ENCODE measurements around the gene EVX2.

EVX2 gene

DNA sequence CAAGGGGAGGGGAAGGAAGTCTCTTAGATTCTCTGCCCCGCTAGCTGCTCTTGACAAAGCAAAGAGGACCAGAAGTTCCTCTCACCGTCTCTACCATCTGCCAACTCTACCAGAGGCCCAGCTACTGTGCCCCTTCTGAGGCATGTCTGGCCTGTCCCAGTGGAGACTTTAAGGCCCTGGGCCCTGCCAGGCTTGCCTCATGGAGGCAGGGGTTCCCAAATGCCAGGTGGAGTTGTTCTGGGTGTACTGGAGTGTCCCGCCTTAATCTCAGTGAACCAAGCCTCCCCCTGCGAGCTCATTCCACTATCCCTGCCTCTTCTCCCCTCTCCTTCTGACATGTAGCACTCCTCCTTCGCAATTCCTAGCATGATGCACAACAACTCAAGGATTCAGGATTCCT lies 18.1 kb upstream of the EVX2 start:
- Histone ChIP-seq H3K27me3 (ENCODE audit: control insufficient read depth, low read length) (peaks cover 4% of the 10 kb centered on the region; the same call in 1 of the 2 replicates), H3K4me1 (ENCODE audit: control insufficient read depth, low read length) (peaks cover 6% of the 10 kb centered on the region), H3K36me3 (ENCODE audit: control insufficient read depth, low read length) (no peaks in the 10 kb centered on the region), H3K27ac (ENCODE audit: low read depth, low read length) (no peak overlapping the region), H3K4me3 (ENCODE audit: low read length) (no peak overlapping the region), H4K20me1 (ENCODE audit: control insufficient read depth, insufficient read depth, low read depth, low read length) (no peaks in the 10 kb centered on the region), H3K79me2 (ENCODE audit: control insufficient read depth, low read length) (no peaks in the 10 kb centered on the region), H3K4me2 (ENCODE audit: low read length) (no peak overlapping the region), H3K9me2 (replicated peaks; ENCODE audit: control insufficient read depth, low read length) (no peaks in the 10 kb centered on the region), H3K9me3 (ENCODE audit: control insufficient read depth, insufficient read depth, low read length) (no peaks in the 10 kb centered on the region), H3F3A (ENCODE audit: control insufficient read depth, insufficient read depth) (no peaks in the 10 kb centered on the region)
- no peak for TF ChIP-seq EZH2phosphoT487 (IDR thresholded peaks at IDR 0.05; ENCODE audit: borderline replicate concordance, low read length)
- TF ChIP-seq, protein P1, sequence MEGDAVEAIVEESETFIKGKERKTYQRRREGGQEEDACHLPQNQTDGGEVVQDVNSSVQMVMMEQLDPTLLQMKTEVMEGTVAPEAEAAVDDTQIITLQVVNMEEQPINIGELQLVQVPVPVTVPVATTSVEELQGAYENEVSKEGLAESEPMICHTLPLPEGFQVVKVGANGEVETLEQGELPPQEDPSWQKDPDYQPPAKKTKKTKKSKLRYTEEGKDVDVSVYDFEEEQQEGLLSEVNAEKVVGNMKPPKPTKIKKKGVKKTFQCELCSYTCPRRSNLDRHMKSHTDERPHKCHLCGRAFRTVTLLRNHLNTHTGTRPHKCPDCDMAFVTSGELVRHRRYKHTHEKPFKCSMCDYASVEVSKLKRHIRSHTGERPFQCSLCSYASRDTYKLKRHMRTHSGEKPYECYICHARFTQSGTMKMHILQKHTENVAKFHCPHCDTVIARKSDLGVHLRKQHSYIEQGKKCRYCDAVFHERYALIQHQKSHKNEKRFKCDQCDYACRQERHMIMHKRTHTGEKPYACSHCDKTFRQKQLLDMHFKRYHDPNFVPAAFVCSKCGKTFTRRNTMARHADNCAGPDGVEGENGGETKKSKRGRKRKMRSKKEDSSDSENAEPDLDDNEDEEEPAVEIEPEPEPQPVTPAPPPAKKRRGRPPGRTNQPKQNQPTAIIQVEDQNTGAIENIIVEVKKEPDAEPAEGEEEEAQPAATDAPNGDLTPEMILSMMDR (IDR thresholded peaks at IDR 0.05; ENCODE audit: low read depth, low read length, poor library complexity, severe bottlenecking) = no peak

DNA sequence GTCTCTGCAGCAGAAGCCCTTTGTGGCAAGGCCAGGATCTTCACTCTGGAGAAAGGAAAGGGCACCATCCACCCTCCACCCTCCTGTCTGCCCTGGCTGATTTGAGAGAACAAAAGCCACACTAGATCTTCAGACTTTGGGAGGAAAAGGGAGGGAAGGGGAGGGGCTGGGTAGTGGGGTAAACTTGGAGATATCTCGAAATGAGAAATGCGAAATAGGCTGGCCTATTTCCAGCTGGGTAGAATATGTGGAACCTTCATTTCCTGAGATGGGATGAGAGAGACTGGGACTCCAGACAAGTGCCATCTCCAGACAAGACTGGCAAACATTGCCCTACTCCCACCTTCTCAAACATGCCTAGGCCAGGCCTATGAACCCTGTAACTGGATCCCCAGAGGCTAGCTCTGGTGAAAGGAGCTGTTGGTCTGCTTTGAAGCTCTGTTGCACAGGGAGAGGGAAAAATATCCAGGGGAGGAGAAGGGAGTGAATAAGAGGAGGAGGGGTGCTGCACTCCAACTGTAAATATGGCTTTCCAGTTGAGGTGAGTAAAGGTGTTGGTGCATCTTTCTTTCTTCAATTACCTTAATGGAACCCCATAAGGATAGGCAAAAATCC lies 17.6 kb upstream of the EVX2 start:
- Histone ChIP-seq H4K20me1 (ENCODE audit: control insufficient read depth, insufficient read depth, low read depth, low read length) (no peaks in the 10 kb centered on the region), H3K4me1 (ENCODE audit: control insufficient read depth, low read length) (peaks cover 11% of the 10 kb centered on the region), H3K36me3 (ENCODE audit: control insufficient read depth, low read length) (no peaks in the 10 kb centered on the region), H3K27me3 (ENCODE audit: control insufficient read depth, low read length) (peaks cover 10% of the 10 kb centered on the region), H3K9me2 (replicated peaks; ENCODE audit: control insufficient read depth, low read length) (no peaks in the 10 kb centered on the region), H3K27ac (ENCODE audit: low read depth, low read length) (no peak overlapping the region), H3K79me2 (ENCODE audit: control insufficient read depth, low read length) (no peaks in the 10 kb centered on the region), H3K4me2 (ENCODE audit: low read length) (no peak overlapping the region), H3F3A (ENCODE audit: control insufficient read depth, insufficient read depth) (no peaks in the 10 kb centered on the region), H3K4me3 (ENCODE audit: low read length) (no peak overlapping the region), H3K9me3 (ENCODE audit: control insufficient read depth, insufficient read depth, low read length) (no peaks in the 10 kb centered on the region)
- no peak for TF ChIP-seq EZH2phosphoT487 (IDR thresholded peaks at IDR 0.05; ENCODE audit: borderline replicate concordance, low read length)
- TF ChIP-seq, protein P1 (IDR thresholded peaks at IDR 0.05; ENCODE audit: low read depth, low read length, poor library complexity, severe bottlenecking) = no peak

DNA sequence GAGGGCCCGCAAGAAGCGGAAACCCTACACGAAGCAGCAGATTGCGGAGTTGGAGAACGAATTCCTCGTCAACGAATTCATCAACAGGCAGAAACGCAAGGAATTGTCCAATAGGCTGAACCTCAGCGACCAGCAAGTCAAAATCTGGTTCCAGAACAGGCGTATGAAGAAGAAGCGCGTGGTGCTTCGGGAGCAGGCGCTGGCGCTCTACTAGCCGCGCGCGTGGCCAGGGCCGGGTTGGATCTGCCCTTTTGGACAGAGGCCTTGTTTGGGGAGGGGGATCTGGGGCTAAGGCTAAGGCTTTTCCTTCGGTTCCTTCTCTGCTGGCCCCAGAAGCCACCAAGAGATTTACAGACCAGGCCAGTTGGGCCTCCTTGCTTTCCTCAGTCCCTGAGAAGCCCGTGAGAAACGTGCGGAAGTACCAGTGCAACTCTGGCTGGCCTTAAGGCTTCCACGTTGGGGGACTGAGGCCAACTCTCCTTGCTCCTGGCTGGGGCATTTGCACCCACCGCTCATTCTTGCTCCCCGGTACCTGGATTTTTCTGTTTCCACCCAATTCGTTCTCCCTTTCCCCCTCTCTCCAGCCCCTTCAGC lies 16.9 kb upstream of the EVX2 start:
- H3K9me2 ChIP-seq (replicated peaks; ENCODE audit: control insufficient read depth, low read length) = no peaks in the 10 kb centered on the region

More for the DNA sequence above, 16.9 kb upstream of the EVX2 start:
- Histone ChIP-seq H3K4me2 (ENCODE audit: low read length) (no peak overlapping the region), H3K79me2 (ENCODE audit: control insufficient read depth, low read length) (no peaks in the 10 kb centered on the region), H3K4me3 (ENCODE audit: low read length) (no peak overlapping the region), H3K27me3 (ENCODE audit: control insufficient read depth, low read length) (peaks cover 11% of the 10 kb centered on the region), H3F3A (ENCODE audit: control insufficient read depth, insufficient read depth) (no peaks in the 10 kb centered on the region), H3K9me3 (ENCODE audit: control insufficient read depth, insufficient read depth, low read length) (no peaks in the 10 kb centered on the region), H3K27ac (ENCODE audit: low read depth, low read length) (no peak overlapping the region), H4K20me1 (ENCODE audit: control insufficient read depth, insufficient read depth, low read depth, low read length) (no peaks in the 10 kb centered on the region), H3K4me1 (ENCODE audit: control insufficient read depth, low read length) (peaks cover 11% of the 10 kb centered on the region), H3K36me3 (ENCODE audit: control insufficient read depth, low read length) (no peaks in the 10 kb centered on the region)
- no peak for TF ChIP-seq EZH2phosphoT487 (IDR thresholded peaks at IDR 0.05; ENCODE audit: borderline replicate concordance, low read length)
- TF ChIP-seq, protein P1 (IDR thresholded peaks at IDR 0.05; ENCODE audit: low read depth, low read length, poor library complexity, severe bottlenecking) = no peak
